IMR-90 (cell line): Measurements from ENCODE around the gene TJAP1.

Experiments
- CEBPB ChIP-seq: IDR thresholded peaks from 2 replicates; pipeline ENCODE4 v1.6.1; 2012; ENCODE audit warnings: low read depth, low read length, improper control_type of control experiment
- CTCF ChIP-seq: conservative IDR thresholded peaks from 2 replicates; pipeline ENCODE4 v1.5.1; 2012; ENCODE audit warnings: mild to moderate bottlenecking, low read depth, low read length, improper control_type of control experiment
- FOS ChIP-seq: fragments of 150-350 bp; IDR thresholded peaks from 2 replicates; pipeline ENCODE4 v1.6.1; 2016; ENCODE audit warnings: low read depth, low read length
- POLR2A ChIP-seq: IDR thresholded peaks from 2 replicates; pipeline ENCODE4 v1.6.1; 2012; ENCODE audit warnings: mild to moderate bottlenecking, low read depth, low read length
- RFX5 ChIP-seq: IDR thresholded peaks from 2 replicates; pipeline ENCODE4 v1.8.0; 2012; ENCODE audit warnings: low read depth, mild to moderate bottlenecking, low read length, moderate library complexity

GRCh38 chr6:43465948-43466347, 11.4 kb upstream of the TJAP1 start:
- TF ChIP-seq CTCF (no peak), FOS (no peak), RFX5 (no peak), POLR2A (no peak), CEBPB (no peak)
